ENCODE measurements around the gene RFX3.

Gene RFX3

GRCh38 chr9:3247211-3247610 lies 278.6 kb downstream of the RFX3 start:
- Mint-ChIP-seq H3K27me3 (no peaks in the 10 kb centered on the region), H3K9me3 (no peaks in the 10 kb centered on the region), H3K4me3 (no peak overlapping the region), H3K27ac (no peak overlapping the region), H3K36me3 (ENCODE audit: insufficient read depth) (peaks cover 9% of the 10 kb centered on the region), H3K4me1 (ENCODE audit: low read depth in 2 of 2) (no peaks in the 10 kb centered on the region)
- ATAC-seq (replicated peaks) (no peak), DNase-seq (no peak)

GRCh38 chr9:3246241-3246640 lies 279.6 kb downstream of the RFX3 start:
- Mint-ChIP-seq H3K27me3 (no peaks in the 10 kb centered on the region), H3K9me3 (no peaks in the 10 kb centered on the region), H3K4me1 (ENCODE audit: low read depth in 2 of 2) (peaks cover 0 to 1% of the 10 kb centered on the region in 2 donors), H3K27ac (no peak overlapping the region), H3K36me3 (ENCODE audit: insufficient read depth) (peaks cover 4% of the 10 kb centered on the region), H3K4me3 (no peak overlapping the region)
- DNase-seq, result no peak
- ATAC-seq (replicated peaks), result no peak

GRCh38 chr9:3244963-3245653 lies 280.7 kb downstream of the RFX3 start:
- DNase-seq, result no peak

GRCh38 chr9:3243683-3244082 lies 282.1 kb downstream of the RFX3 start:
- no peak overlapping the region for H3K4me3 Mint-ChIP-seq
- H3K27me3 Mint-ChIP-seq, result no peaks in the 10 kb centered on the region
- DNase-seq (no peak), ATAC-seq (replicated peaks) (no peak)
- peaks cover 0 to 4% of the 10 kb centered on the region in 2 donors for H3K4me1 Mint-ChIP-seq (ENCODE audit: low read depth in 2 of 2)
- H3K27ac Mint-ChIP-seq, result peak overlapping the region; percentile 61 to 67
- no peaks in the 10 kb centered on the region for H3K36me3 Mint-ChIP-seq (ENCODE audit: insufficient read depth)
- H3K9me3 Mint-ChIP-seq, result no peaks in the 10 kb centered on the region

More at GRCh38 chr9:3244963-3245653, 280.7 kb downstream of the RFX3 start:
- no peaks in the 10 kb centered on the region for H3K36me3 Mint-ChIP-seq (ENCODE audit: insufficient read depth)
- H3K27me3 Mint-ChIP-seq, result no peaks in the 10 kb centered on the region
- H3K4me3 Mint-ChIP-seq, result no peak overlapping the region
- H3K4me1 Mint-ChIP-seq (ENCODE audit: low read depth in 2 of 2), result peaks cover 0 to 4% of the 10 kb centered on the region in 2 donors
- no peak for ATAC-seq (replicated peaks)
- no peaks in the 10 kb centered on the region for H3K9me3 Mint-ChIP-seq
- H3K27ac Mint-ChIP-seq, result no peak overlapping the region

- H3K4me1 Mint-ChIP-seq (ENCODE audit: low read depth in 2 of 2), result peaks cover 0 to 4% of the 10 kb centered on the region in 2 donors
- no peak overlapping the region for H3K4me3 Mint-ChIP-seq
- no peak for DNase-seq
- H3K27me3 Mint-ChIP-seq, result no peaks in the 10 kb centered on the region
- H3K9me3 Mint-ChIP-seq, result no peaks in the 10 kb centered on the region
- no peak overlapping the region for H3K27ac Mint-ChIP-seq
- ATAC-seq (replicated peaks), result no peak
- H3K36me3 Mint-ChIP-seq (ENCODE audit: insufficient read depth), result no peaks in the 10 kb centered on the region
Measured at GRCh38 chr9:3241290-3241689, 284.5 kb downstream of the RFX3 start.

- no peaks in the 10 kb centered on the region for H3K27me3 Mint-ChIP-seq
- H3K4me1 Mint-ChIP-seq (ENCODE audit: low read depth in 2 of 2), result peaks cover 0 to 4% of the 10 kb centered on the region in 2 donors
- H3K36me3 Mint-ChIP-seq (ENCODE audit: insufficient read depth), result no peaks in the 10 kb centered on the region
- peak; percentile 86 for ATAC-seq (replicated peaks)
- H3K4me3 Mint-ChIP-seq, result no peak overlapping the region
- H3K9me3 Mint-ChIP-seq, result no peaks in the 10 kb centered on the region
- no peak overlapping the region for H3K27ac Mint-ChIP-seq
- peak; percentile 35 to 50 (median 40) for DNase-seq
Measured at GRCh38 chr9:3240656-3241268, 285.0 kb downstream of the RFX3 start.

- ATAC-seq (replicated peaks) (no peak), DNase-seq (no peak)
- Mint-ChIP-seq H3K4me3 (no peak overlapping the region), H3K9me3 (no peaks in the 10 kb centered on the region), H3K27ac (no peak overlapping the region), H3K4me1 (ENCODE audit: low read depth in 2 of 2) (peaks cover 0 to 4% of the 10 kb centered on the region in 2 donors), H3K27me3 (no peaks in the 10 kb centered on the region), H3K36me3 (ENCODE audit: insufficient read depth) (no peaks in the 10 kb centered on the region)
Measured at GRCh38 chr9:3239240-3239639, 286.6 kb downstream of the RFX3 start.

GRCh38 chr9:3238236-3238635 lies 287.6 kb downstream of the RFX3 start:
- Mint-ChIP-seq H3K27me3 (no peaks in the 10 kb centered on the region), H3K4me1 (ENCODE audit: low read depth in 2 of 2) (peaks cover 0 to 4% of the 10 kb centered on the region in 2 donors), H3K4me3 (no peak overlapping the region), H3K27ac (no peak overlapping the region), H3K9me3 (no peaks in the 10 kb centered on the region), H3K36me3 (ENCODE audit: insufficient read depth) (no peaks in the 10 kb centered on the region)
- no peak for ATAC-seq (replicated peaks)
- DNase-seq, result no peak

- DNase-seq (no peak), ATAC-seq (replicated peaks) (no peak)
- Mint-ChIP-seq H3K27me3 (no peaks in the 10 kb centered on the region), H3K4me1 (ENCODE audit: low read depth in 2 of 2) (peaks cover 0 to 4% of the 10 kb centered on the region in 2 donors), H3K9me3 (no peaks in the 10 kb centered on the region), H3K27ac (no peak overlapping the region), H3K4me3 (no peak overlapping the region), H3K36me3 (ENCODE audit: insufficient read depth) (no peaks in the 10 kb centered on the region)
Measured at GRCh38 chr9:3237121-3237520, 288.7 kb downstream of the RFX3 start.

- H3K27ac Mint-ChIP-seq, result no peak overlapping the region
- H3K4me3 Mint-ChIP-seq, result no peak overlapping the region
- H3K36me3 Mint-ChIP-seq (ENCODE audit: insufficient read depth), result no peaks in the 10 kb centered on the region
- H3K27me3 Mint-ChIP-seq, result no peaks in the 10 kb centered on the region
- no peaks in the 10 kb centered on the region for H3K4me1 Mint-ChIP-seq (ENCODE audit: low read depth in 2 of 2)
- H3K9me3 Mint-ChIP-seq, result no peaks in the 10 kb centered on the region
- no peak for DNase-seq
- ATAC-seq (replicated peaks), result no peak
Measured at GRCh38 chr9:3235497-3235896, 290.3 kb downstream of the RFX3 start.

GRCh38 chr9:3224931-3225330 lies 300.9 kb downstream of the RFX3 start:
- H3K27ac Mint-ChIP-seq, result no peak overlapping the region
- H3K36me3 Mint-ChIP-seq (ENCODE audit: insufficient read depth), result no peaks in the 10 kb centered on the region
- no peaks in the 10 kb centered on the region for H3K9me3 Mint-ChIP-seq
- H3K4me1 Mint-ChIP-seq (ENCODE audit: low read depth in 2 of 2), result no peaks in the 10 kb centered on the region
- H3K4me3 Mint-ChIP-seq, result no peak overlapping the region
- DNase-seq (no peak), ATAC-seq (replicated peaks) (no peak)
- no peaks in the 10 kb centered on the region for H3K27me3 Mint-ChIP-seq

- H3K4me3 Mint-ChIP-seq, result no peak overlapping the region
- H3K27me3 Mint-ChIP-seq, result peaks cover 12 to 14% of the 10 kb centered on the region in 2 donors
- no peaks in the 10 kb centered on the region for H3K4me1 Mint-ChIP-seq (ENCODE audit: low read depth in 2 of 2)
- no peak for DNase-seq
- peaks cover 2% of the 10 kb centered on the region for H3K36me3 Mint-ChIP-seq (ENCODE audit: insufficient read depth)
- no peak overlapping the region for H3K27ac Mint-ChIP-seq
- ATAC-seq (replicated peaks), result no peak
- no peaks in the 10 kb centered on the region for H3K9me3 Mint-ChIP-seq
Measured at GRCh38 chr9:3215658-3216057, 310.1 kb downstream of the RFX3 start.

- Mint-ChIP-seq H3K27ac (no peak overlapping the region), H3K27me3 (peaks cover 17 to 23% of the 10 kb centered on the region in 2 donors), H3K4me1 (ENCODE audit: low read depth in 2 of 2) (no peaks in the 10 kb centered on the region), H3K9me3 (no peaks in the 10 kb centered on the region), H3K4me3 (no peak overlapping the region), H3K36me3 (ENCODE audit: insufficient read depth) (peaks cover 2% of the 10 kb centered on the region)
- no peak for DNase-seq
- no peak for ATAC-seq (replicated peaks)
Measured at GRCh38 chr9:3214741-3215140, 311.1 kb downstream of the RFX3 start.

GRCh38 chr9:3205421-3206095 lies 320.2 kb downstream of the RFX3 start:
- Mint-ChIP-seq H3K4me1 (ENCODE audit: low read depth in 2 of 2) (no peaks in the 10 kb centered on the region), H3K9me3 (peaks cover 0 to 3% of the 10 kb centered on the region in 2 donors), H3K27ac (no peak overlapping the region), H3K4me3 (no peak overlapping the region), H3K36me3 (ENCODE audit: insufficient read depth) (no peaks in the 10 kb centered on the region), H3K27me3 (peaks cover 9 to 22% of the 10 kb centered on the region in 2 donors)
- ATAC-seq (replicated peaks), result no peak
- no peak for DNase-seq

Measured in effector memory CD8-positive, alpha-beta T cell (primary cell).